HG02678 (cell line): Measurements from ENCODE around the gene ANHX.

Source experiments
- ATAC-seq: cut with Tn5 transposase; IDR thresholded peaks from one replicate; pipeline ENCODE4 v1.9.1; 2021; ENCODE audit warnings: mild to moderate bottlenecking, moderate library complexity; ENCODE audit not compliant: unreplicated experiment

ANHX gene

DNA sequence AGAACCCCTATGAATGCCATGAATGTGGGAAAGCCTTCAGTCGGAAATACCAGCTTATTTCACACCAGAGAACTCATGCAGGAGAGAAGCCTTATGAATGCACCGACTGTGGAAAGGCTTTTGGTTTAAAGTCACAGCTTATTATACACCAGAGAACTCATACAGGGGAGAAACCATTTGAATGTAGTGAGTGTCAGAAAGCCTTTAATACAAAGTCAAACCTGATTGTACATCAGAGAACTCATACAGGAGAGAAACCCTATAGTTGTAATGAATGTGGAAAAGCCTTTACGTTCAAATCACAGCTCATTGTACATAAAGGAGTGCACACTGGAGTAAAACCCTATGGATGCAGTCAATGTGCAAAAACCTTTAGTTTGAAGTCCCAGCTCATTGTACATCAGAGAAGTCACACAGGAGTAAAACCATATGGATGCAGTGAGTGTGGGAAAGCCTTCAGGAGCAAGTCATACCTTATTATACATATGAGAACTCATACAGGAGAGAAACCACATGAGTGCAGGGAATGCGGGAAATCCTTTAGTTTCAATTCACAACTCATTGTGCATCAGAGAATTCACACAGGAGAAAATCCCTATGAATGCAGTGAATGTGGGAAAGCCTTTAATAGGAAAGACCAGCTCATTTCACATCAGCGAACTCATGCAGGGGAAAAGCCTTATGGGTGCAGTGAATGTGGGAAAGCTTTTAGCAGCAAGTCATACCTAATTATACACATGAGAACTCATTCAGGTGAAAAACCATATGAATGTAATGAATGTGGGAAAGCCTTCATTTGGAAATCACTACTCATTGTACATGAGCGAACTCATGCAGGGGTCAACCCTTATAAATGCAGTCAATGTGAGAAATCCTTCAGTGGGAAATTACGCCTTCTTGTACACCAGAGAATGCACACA, 32.1 kb downstream of the ANHX start:
- ATAC-seq = no peak

DNA sequence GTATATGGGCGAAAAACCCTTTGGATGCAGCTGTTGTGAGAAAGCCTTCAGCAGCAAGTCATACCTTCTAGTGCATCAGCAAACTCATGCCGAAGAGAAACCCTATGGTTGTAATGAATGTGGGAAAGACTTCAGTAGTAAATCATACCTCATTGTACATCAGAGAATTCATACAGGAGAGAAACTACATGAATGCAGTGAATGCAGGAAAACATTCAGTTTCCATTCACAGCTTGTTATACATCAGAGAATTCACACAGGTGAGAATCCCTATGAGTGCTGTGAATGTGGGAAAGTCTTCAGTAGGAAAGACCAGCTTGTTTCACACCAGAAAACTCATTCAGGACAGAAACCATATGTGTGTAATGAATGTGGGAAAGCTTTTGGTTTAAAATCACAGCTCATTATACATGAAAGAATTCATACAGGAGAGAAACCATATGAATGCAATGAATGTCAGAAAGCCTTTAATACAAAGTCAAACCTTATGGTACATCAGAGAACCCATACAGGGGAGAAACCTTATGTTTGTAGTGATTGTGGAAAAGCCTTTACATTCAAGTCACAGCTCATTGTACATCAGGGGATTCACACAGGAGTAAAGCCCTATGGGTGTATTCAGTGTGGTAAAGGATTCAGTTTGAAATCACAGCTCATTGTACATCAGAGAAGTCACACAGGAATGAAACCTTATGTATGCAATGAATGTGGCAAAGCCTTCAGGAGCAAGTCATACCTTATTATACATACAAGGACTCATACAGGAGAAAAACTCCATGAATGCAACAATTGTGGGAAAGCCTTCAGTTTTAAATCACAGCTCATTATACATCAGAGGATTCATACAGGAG, 33.0 kb downstream of the ANHX start:
- no peak for ATAC-seq

DNA sequence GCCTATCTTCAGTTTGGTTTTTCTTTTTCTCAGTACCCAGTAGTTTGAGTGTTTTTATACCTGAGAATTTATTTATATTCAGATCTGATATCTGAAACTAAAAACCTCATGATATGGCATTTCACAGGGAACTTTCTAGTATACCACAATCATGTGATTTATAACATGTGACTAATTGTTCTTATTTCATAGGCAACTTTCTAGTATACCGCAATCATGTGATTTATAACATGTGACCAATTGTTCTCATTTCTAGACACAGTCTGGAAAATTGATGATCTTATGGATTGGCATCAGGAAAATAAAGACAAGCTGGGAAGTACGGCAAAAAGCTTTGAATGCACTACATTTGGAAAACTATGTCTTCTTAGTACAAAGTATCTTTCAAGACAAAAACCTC, 33.8 kb downstream of the ANHX start:
- no peak for ATAC-seq

DNA sequence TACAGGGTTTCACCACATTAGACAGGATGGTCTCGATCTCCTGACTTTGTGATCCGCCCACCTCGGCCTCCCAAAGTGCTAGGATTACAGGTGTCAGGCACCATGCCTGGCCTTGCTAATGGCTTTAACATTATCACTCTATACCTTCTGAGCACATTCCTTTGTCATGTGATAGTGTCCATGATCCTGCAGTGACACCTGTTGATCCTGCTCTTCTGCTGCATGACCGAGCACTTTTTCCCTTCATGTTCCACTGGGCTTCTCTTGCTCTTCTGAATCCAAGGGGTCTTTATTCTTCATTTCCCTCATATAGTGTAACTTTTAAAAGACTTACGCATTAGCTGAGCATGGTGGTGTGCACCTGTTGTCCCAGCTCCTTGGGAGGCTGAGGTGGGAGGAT, 42.8 kb downstream of the ANHX start:
- no peak for ATAC-seq

DNA sequence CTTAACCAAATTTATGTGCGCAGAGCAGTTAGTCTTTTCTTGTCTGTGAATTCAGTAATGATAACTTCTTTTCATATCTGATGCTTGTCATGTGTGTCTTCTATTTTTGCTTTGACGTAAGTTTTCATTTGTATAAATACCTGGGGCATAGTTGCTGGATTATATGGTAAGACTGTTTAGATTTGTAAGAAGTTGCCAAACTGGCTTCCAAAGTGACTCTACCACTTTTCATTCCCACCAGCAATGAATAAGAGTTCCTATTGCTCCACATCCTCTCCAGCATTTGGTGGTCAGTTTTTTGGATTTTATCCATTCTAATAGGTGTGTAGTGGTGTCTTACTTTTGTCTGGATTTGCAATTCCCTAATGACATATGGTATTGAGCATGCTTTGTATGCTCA, 45.5 kb downstream of the ANHX start:
- ATAC-seq = no peak

DNA sequence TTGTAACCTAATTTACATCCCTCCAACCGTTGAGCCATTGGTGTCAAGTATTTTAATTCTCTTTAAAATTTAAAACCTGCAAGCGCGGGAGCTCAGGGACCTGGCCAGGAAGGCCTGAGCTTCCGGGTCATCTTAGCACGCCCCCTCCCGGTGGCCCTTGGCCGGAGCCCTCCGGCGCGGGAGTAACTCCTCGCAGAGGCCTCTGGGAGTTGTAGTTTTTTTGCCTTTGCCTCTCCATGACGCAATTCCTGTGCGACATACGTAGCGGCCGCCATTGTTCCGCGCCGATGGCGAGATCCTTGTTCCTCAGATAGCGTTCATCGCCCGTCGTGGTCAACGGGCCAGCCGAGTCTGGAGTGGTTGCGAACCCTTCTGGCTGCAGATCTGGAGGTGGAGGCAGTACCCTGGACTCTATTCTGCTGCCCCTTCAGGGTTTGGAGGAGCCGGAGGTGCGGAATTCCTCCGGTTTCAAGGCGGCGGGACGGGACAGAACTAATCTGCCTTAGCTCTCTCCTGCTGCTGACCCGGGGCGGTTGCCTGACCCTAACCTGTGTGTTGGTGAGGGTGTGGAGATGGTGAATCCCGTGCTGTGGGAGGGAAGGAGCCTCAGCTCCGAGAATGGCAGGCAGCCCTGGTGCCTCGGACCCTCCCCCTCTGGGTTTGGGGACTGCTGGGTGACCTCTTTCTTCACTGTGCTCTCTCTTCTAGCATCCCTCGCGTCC, 54.3 kb downstream of the ANHX start, which contains the start of gene ZNF268:
ZNF268 (plus strand) TSS at position 258 of the 722 bp plus-strand sequence. CDS start 503 bp downstream, outside the sequence.
- ATAC-seq = peak; percentile 94

DNA sequence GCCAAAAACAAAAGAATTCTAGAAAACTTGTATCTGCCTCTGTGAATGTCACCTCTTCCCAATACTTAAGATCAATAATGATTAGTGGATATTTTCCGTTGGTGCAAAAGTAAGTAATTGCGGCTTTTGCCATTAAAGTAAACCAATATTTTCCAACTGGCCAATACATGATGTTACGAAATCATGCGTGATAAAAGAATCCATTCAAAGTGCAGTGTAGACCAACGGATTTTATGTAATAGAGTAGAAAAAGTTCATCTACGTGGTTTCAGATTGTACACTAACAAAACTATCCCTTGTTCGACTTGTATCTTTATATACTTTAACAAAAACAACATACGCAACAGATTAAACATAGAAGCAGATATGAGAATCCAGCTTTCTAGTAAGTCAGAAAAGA, 55.0 kb downstream of the ANHX start:
- ATAC-seq = no peak

DNA sequence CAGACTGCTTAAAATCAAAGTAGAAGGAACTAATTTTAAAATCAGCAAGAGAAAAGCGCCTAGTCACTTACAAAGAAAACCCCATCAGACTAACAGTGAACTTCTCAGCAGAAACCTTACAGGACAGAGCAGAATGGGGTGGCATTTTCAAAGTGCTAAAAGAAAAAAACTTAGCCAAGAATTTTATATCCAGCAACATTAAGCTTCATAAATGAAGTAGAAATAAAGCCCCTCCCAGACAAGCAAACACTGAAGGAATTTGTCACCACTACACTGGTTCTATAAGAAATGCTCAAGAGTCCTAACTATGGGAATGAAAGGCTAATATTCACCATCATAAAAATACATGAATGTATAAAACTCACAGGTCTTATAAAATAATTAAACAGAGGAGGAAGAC, 60.8 kb downstream of the ANHX start:
- no peak for ATAC-seq

DNA sequence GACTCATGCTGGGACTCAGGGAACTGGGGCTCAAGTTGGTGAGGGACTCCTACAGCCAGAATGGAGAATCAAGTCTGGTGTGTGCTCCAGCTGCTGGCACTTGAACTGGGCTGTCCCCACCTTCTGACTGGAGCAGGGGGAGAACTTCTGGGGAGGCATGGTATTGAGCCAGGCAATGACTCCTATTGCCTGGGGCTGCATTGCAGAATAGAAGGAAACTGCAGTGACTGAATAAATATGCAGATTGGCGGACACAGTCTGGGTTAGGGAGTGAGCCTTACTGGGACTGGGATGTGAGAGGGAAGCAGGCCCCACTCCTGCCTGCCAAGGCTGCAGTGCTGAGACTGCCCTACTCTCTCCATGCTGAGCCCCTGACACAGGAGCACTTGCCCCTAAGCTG, 63.2 kb downstream of the ANHX start:
- no peak for ATAC-seq
